H1 (cell line): ENCODE measurements around the gene SSNA1. TPM values are rescaled to one million over a fixed set of nuclear protein-coding genes. Genes with fewer than 3 reads are reported as not detected.

Source experiments
- CTCF ChIA-PET: fragments of 300-600 bp; sonication (Branson Sonifier 250); formaldehyde crosslinking; loops from one replicate; lab custom pipeline; 2021; ENCODE audit not compliant: partially characterized antibody; lab: Charles Lee
- POLR2A ChIA-PET: fragments of 300-600 bp; sonication (Branson Sonifier 250); formaldehyde crosslinking; loops from one replicate; lab custom pipeline; 2021; ENCODE audit warnings: inconsistent platforms; ENCODE audit not compliant: partially characterized antibody; lab: Charles Lee
- DNase-seq, 2 experiments: peaks; one replicate each; pipeline versions ENCODE4 v3.0.0 to v3.0.0-alpha.2; 2010 to 2022; ENCODE audit warnings: low spot score in 2 of 2, low read depth in 1 of 2, mixed read lengths in 1 of 2
- FAIRE-seq: peaks from 2 replicates; lab custom pipeline; 2011; peaks lifted over from hg19 to GRCh38; lab: Jason Lieb, UNC
- H2AFZ ChIP-seq: 2 replicates; pipeline ENCODE4 v1.8.1; 2012; ENCODE audit warnings: low read length, inconsistent platforms
- H2AK5ac ChIP-seq: 2 replicates; pipeline ENCODE4 v1.6.1; 2013; ENCODE audit warnings: low read depth, low read length
- H2BK120ac ChIP-seq: replicated peaks from 2 replicates; pipeline ENCODE3; 2013; ENCODE audit warnings: low read depth, low read length, inconsistent platforms
- H2BK12ac ChIP-seq: 2 replicates; pipeline ENCODE4 v1.6.1; 2013; ENCODE audit warnings: low read depth, low read length
- H2BK15ac ChIP-seq: 2 replicates; pipeline ENCODE4 v1.6.1; 2013; ENCODE audit warnings: low read length
- H2BK20ac ChIP-seq: 2 replicates; pipeline ENCODE4 v1.6.1; 2013; ENCODE audit warnings: low read length
- H2BK5ac ChIP-seq: 2 replicates; pipeline ENCODE4 v1.6.1; 2013; ENCODE audit warnings: low read depth, low read length
- H3K14ac ChIP-seq: 2 replicates; pipeline ENCODE4 v1.6.1; 2013; ENCODE audit warnings: inconsistent platforms; ENCODE audit not compliant: insufficient read length
- H3K18ac ChIP-seq: 2 replicates; pipeline ENCODE4 v1.6.1; 2013; ENCODE audit warnings: low read length; ENCODE audit errors: extremely low read depth
- H3K23ac ChIP-seq: 2 replicates; pipeline ENCODE4 v1.6.1; 2013; ENCODE audit warnings: inconsistent platforms; ENCODE audit not compliant: insufficient read length
- H3K23me2 ChIP-seq: 2 replicates; pipeline ENCODE4 v1.6.1; 2013; ENCODE audit warnings: low read depth, low read length
- H3K27ac ChIP-seq: 2 replicates; pipeline ENCODE4 v1.6.1; 2011; ENCODE audit warnings: low read depth, low read length, inconsistent platforms
- H3K27me3 ChIP-seq, 4 experiments: replicated peaks in 1 of 4; 1 replicate in 1 of 4; 2 replicates in 3 of 4; pipeline versions ENCODE4 v1.6.1 to v1.8.1; 2011 to 2013; ENCODE audit warnings: low read length in 3 of 4, mild to moderate bottlenecking in 3 of 4, inconsistent platforms in 2 of 4, mixed read lengths in 2 of 4, moderate library complexity in 1 of 4; ENCODE audit not compliant: control insufficient read depth in 3 of 4, insufficient read depth in 3 of 4; ENCODE audit errors: extremely low read depth in 1 of 4
- H3K36me3 ChIP-seq, 4 experiments: 2 replicates each; pipeline versions ENCODE4 v1.6.1 to v1.8.1; 2011 to 2013; ENCODE audit warnings: mild to moderate bottlenecking in 4 of 4, low read length in 3 of 4, moderate library complexity in 2 of 4, control low read depth in 1 of 4, inconsistent platforms in 1 of 4; ENCODE audit not compliant: insufficient read depth in 4 of 4, control insufficient read depth in 2 of 4
- H3K4ac ChIP-seq: replicated peaks from 2 replicates; pipeline ENCODE3; 2013; ENCODE audit warnings: low read length, low read depth, mixed read lengths, inconsistent platforms; ENCODE audit not compliant: insufficient read length
- H3K4me1 ChIP-seq, 4 experiments: replicated peaks in 1 of 4; 1 replicate in 1 of 4; 2 replicates in 3 of 4; pipeline versions ENCODE4 v1.6.1 to v1.8.1; 2011 to 2013; ENCODE audit warnings: low read length in 3 of 4, inconsistent platforms in 2 of 4, mixed read lengths in 1 of 4; ENCODE audit not compliant: insufficient read depth in 4 of 4, control insufficient read depth in 3 of 4
- H3K4me2 ChIP-seq, 2 experiments: 2 replicates each; pipeline versions ENCODE4 v1.6.1 to v1.8.1; 2011 to 2013; ENCODE audit warnings: low read depth in 2 of 2, low read length in 2 of 2, control low read depth in 1 of 2, inconsistent platforms in 1 of 2, mild to moderate bottlenecking in 1 of 2; ENCODE audit not compliant: insufficient read depth in 1 of 2
- H3K4me3 ChIP-seq, 4 experiments: fragments of 200-600, 300-600 bp in 1 of 4; sonication (generic), shearing (Covaris generic), sonication (Bioruptor Twin) in 1 of 4; 2 replicates each; pipeline versions ENCODE4 v1.5.1 to v1.8.1; 2011 to 2016; ENCODE audit warnings: low read length in 4 of 4, low read depth in 3 of 4, control low read depth in 2 of 4, inconsistent platforms in 2 of 4, mild to moderate bottlenecking in 2 of 4, mixed read lengths in 1 of 4, moderate library complexity in 1 of 4; ENCODE audit not compliant: insufficient read depth in 2 of 4; ENCODE audit errors: extremely low read depth in 1 of 4
- H3K56ac ChIP-seq: replicated peaks from 2 replicates; pipeline ENCODE3; 2013; ENCODE audit warnings: low read depth, mild to moderate bottlenecking, mixed read lengths, low read length, inconsistent platforms; ENCODE audit not compliant: insufficient read length
- H3K79me1 ChIP-seq: 2 replicates; pipeline ENCODE4 v1.6.1; 2013; ENCODE audit warnings: low read depth, low read length, control low read depth
- H3K79me2 ChIP-seq, 2 experiments: 2 replicates each; pipeline versions ENCODE4 v1.6.1 to v1.8.1; 2012 to 2013; ENCODE audit warnings: low read length in 2 of 2, mild to moderate bottlenecking in 2 of 2, inconsistent platforms in 1 of 2; ENCODE audit not compliant: insufficient read depth in 2 of 2, control insufficient read depth in 1 of 2
- H3K9ac ChIP-seq, 4 experiments: replicated peaks in 1 of 4; 1 replicate in 1 of 4; 2 replicates in 3 of 4; pipeline versions ENCODE4 v1.6.1 to v1.8.1; 2011 to 2013; ENCODE audit warnings: low read depth in 3 of 4, low read length in 3 of 4, control low read depth in 2 of 4, mild to moderate bottlenecking in 2 of 4, moderate library complexity in 2 of 4, inconsistent platforms in 1 of 4; ENCODE audit errors: extremely low read depth in 1 of 4
- H3K9me3 ChIP-seq, 2 experiments: 2 replicates each; pipeline versions ENCODE4 v1.6.1 to v1.8.1; 2012 to 2013; ENCODE audit warnings: mild to moderate bottlenecking in 2 of 2, moderate library complexity in 2 of 2, control low read depth in 1 of 2, inconsistent platforms in 1 of 2, low read depth in 1 of 2, low read length in 1 of 2, mixed read lengths in 1 of 2; ENCODE audit not compliant: insufficient read depth in 2 of 2
- H4K20me1 ChIP-seq, 2 experiments: replicated peaks in 1 of 2; 2 replicates each; pipeline versions ENCODE3 to v1.8.1; 2011 to 2013; ENCODE audit warnings: inconsistent platforms in 2 of 2, low read length in 2 of 2, mild to moderate bottlenecking in 1 of 2; ENCODE audit not compliant: insufficient read depth in 2 of 2, control insufficient read depth in 1 of 2
- H4K5ac ChIP-seq: 2 replicates; pipeline ENCODE4 v1.6.1; 2013; ENCODE audit warnings: low read length, low read depth, mixed read lengths, inconsistent platforms; ENCODE audit not compliant: insufficient read length
- H4K8ac ChIP-seq: 2 replicates; pipeline ENCODE4 v1.8.0; 2013; ENCODE audit warnings: mild to moderate bottlenecking, moderate library complexity, low read length, inconsistent platforms; ENCODE audit not compliant: insufficient read depth; ENCODE audit errors: extremely low read depth
- H4K91ac ChIP-seq: replicated peaks from 2 replicates; pipeline ENCODE3; 2013; ENCODE audit warnings: low read length, mixed read lengths, inconsistent platforms; ENCODE audit not compliant: insufficient read length
- BACH1 ChIP-seq: IDR thresholded peaks from 2 replicates; pipeline ENCODE4 v1.6.1; 2012; ENCODE audit warnings: low read length, improper control_type of control experiment
- CBX8 ChIP-seq: fragments of 300-800, 300-1000 bp; sonication (generic); IDR thresholded peaks from 2 replicates; pipeline ENCODE4 v1.7.1; 2016; ENCODE audit warnings: low read depth, low read length, borderline replicate concordance
- POLR2AphosphoS5 ChIP-seq: IDR thresholded peaks from 2 replicates; pipeline ENCODE4 v1.6.1; 2011; ENCODE audit warnings: low read depth, low read length
- SP1 ChIP-seq: IDR thresholded peaks from 2 replicates; pipeline ENCODE4 v1.6.1; 2011; ENCODE audit warnings: low read depth, low read length
- WGBS, 2 experiments: shearing (Covaris generic) in 1 of 2; methylation state at CpG; one replicate each; pipeline versions ENCODE4 v1.1.6 to v1.1.7; 2013 to 2015; ENCODE audit warnings: low lambda C conversion rate in 2 of 2, mixed read lengths in 2 of 2, inconsistent platforms in 1 of 2, low coverage in 1 of 2, missing lambda C conversion rate in 1 of 2; ENCODE audit not compliant: insufficient replicate concordance in 2 of 2, insufficient coverage in 1 of 2, insufficient read length in 1 of 2; ENCODE audit errors: extremely low coverage in 1 of 2, missing lambda C conversion rate in 1 of 2; 5-methylcytosine and 5-hydroxymethylcytosine counted together
- polyA plus RNA-seq, 7 experiments: library from polyadenylated mRNA; depleted of rRNA in 3 of 7; stranded (reverse) in 5 of 7; unstranded in 2 of 7; fragments of >200 nt in 5 of 7; fragments of 200-250 nt in 2 of 7; gene quantifications; 1 replicate in 5 of 7; 2 replicates in 1 of 7; 4 replicates in 1 of 7; pipeline versions ENCODE4 v1.2.1 to v1.2.3, GENCODE V29; 2011 to 2013; ENCODE audit warnings: missing spikeins in 2 of 7, mixed read lengths in 2 of 7
- total RNA-seq: library from RNA; stranded (reverse); fragmentation: NEBNext Ultra II Directional; extraction: Animal tissue kit (Norgen Biotek cat#: 25700); gene quantifications from 2 replicates; pipeline ENCODE4 v1.2.1, GENCODE V29; 2021

Gene SSNA1
- total and polyA plus RNA-seq, 2 of the 8 experiments (the other 6 are each of a cell fraction or from before 2014, with no cell fraction given) = 87.3 to 157 TPM

GRCh38 chr9:137182836-137183235, 5.6 kb upstream of the SSNA1 start:
- no peak overlapping the region for H2AK5ac ChIP-seq
- no peak overlapping the region for H4K91ac ChIP-seq
- H3K9me3 ChIP-seq = no peaks in the 10 kb centered on the region
- FAIRE-seq (no peak), DNase-seq (no peak)
- no peak overlapping the region for H3K18ac ChIP-seq
- no peak overlapping the region for H2BK120ac ChIP-seq
- peaks cover 0 to 40% (median 10%) of the 10 kb centered on the region in 4 experiments; a peak in 7 of 8 replicates for H3K36me3 ChIP-seq
- no peak overlapping the region for H3K23ac ChIP-seq
- H3K4me3 ChIP-seq = no peak overlapping the region
- H3K56ac ChIP-seq = no peak overlapping the region
- WGBS, 2 experiments = 81% methylated on average over 17 of the region's 17 CpGs; no CpG with 5 or more reads in 1 of the 2 experiments
- peaks cover 2 to 24% of the 10 kb centered on the region in 2 experiments for H4K20me1 ChIP-seq
- TF ChIP-seq SP1 (no peak), BACH1 (no peak), CBX8 (no peak), POLR2AphosphoS5 (no peak)
- no peak overlapping the region for H3K4me2 ChIP-seq
- no peak overlapping the region for H2BK5ac ChIP-seq
- peaks cover 0 to 9% (median 3%) of the 10 kb centered on the region in 4 experiments; a peak in 3 of 7 replicates for H3K4me1 ChIP-seq
- no peak overlapping the region for H2BK20ac ChIP-seq
- no peak overlapping the region for H4K8ac ChIP-seq
- H3K14ac ChIP-seq = no peak overlapping the region
- no peak overlapping the region for H2BK15ac ChIP-seq
- peaks cover 0 to 17% of the 10 kb centered on the region in 2 experiments; a peak in 2 of 4 replicates for H3K79me2 ChIP-seq
- peaks cover 4% of the 10 kb centered on the region; the same call in 1 of the 2 replicates for H3K23me2 ChIP-seq
- ChIA-PET POLR2A (no interaction called here), CTCF (interaction anchor here (0.6 to 0.9 kb wide), 2 partner anchors 54 to 116 kb away, joined by 3 to 5 read pairs; no protein-coding TSS in a partner anchor)
- no peak overlapping the region for H3K27ac ChIP-seq
- no peak overlapping the region for H4K5ac ChIP-seq
- H3K27me3 ChIP-seq = no peaks in the 10 kb centered on the region; a peak in 1 of 7 replicates
- H3K79me1 ChIP-seq = peaks cover 3% of the 10 kb centered on the region
- H2BK12ac ChIP-seq = no peak overlapping the region
- no peak overlapping the region for H3K4ac ChIP-seq
- H2AFZ ChIP-seq = no peak overlapping the region
- no peak overlapping the region for H3K9ac ChIP-seq
